ENCODE data around the gene CCDC13.
"Not testable (repeated sequence)": the region's sequence is repeated elsewhere in the genome, so short reads cannot be mapped to it uniquely, and the experiment has no call there.

DNA sequence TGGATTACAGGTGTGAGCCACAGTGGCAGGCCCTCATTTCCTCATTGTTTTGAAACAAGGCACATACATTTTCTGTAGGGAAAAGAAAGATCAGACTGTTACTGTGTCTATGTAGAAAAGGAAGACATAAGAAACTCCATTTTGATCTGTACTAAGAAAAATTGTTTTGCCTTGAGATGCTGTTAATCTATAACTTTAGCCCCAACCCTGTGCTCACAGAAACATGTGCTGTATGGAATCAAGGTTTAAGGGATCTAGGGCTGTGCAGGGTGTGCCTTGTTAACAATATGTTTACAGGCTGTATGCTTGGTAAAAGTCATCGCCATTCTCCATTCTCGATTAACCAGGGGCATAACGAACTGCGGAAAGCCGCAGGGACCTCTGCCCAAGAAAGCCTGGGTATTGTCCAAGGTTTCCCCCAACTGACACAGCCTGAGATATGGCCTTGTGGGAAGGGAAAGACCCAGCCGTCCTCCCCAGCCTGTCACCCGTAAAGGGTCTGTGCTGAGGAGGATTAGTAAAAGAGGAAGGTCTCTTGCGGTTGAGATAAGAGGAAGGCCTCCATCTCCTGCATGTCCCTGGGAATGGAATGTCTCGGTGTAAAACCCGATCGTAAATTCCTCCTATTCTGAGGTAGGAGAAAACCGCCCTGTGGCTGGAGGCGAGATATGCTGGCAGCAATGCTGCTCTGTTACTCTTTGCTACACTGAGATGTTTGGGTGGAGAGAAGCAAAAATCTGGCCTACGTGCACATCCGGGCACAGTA is 38.2 kb upstream of the CCDC13 start:
- TF ChIP-seq, protein P1, sequence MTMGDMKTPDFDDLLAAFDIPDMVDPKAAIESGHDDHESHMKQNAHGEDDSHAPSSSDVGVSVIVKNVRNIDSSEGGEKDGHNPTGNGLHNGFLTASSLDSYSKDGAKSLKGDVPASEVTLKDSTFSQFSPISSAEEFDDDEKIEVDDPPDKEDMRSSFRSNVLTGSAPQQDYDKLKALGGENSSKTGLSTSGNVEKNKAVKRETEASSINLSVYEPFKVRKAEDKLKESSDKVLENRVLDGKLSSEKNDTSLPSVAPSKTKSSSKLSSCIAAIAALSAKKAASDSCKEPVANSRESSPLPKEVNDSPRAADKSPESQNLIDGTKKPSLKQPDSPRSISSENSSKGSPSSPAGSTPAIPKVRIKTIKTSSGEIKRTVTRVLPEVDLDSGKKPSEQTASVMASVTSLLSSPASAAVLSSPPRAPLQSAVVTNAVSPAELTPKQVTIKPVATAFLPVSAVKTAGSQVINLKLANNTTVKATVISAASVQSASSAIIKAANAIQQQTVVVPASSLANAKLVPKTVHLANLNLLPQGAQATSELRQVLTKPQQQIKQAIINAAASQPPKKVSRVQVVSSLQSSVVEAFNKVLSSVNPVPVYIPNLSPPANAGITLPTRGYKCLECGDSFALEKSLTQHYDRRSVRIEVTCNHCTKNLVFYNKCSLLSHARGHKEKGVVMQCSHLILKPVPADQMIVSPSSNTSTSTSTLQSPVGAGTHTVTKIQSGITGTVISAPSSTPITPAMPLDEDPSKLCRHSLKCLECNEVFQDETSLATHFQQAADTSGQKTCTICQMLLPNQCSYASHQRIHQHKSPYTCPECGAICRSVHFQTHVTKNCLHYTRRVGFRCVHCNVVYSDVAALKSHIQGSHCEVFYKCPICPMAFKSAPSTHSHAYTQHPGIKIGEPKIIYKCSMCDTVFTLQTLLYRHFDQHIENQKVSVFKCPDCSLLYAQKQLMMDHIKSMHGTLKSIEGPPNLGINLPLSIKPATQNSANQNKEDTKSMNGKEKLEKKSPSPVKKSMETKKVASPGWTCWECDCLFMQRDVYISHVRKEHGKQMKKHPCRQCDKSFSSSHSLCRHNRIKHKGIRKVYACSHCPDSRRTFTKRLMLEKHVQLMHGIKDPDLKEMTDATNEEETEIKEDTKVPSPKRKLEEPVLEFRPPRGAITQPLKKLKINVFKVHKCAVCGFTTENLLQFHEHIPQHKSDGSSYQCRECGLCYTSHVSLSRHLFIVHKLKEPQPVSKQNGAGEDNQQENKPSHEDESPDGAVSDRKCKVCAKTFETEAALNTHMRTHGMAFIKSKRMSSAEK (CRISPR knock-in tag; IDR thresholded peaks at IDR 0.05; ENCODE audit: borderline replicate concordance), result not testable (repeated sequence)
- not testable (repeated sequence) for TF ChIP-seq TP53 (CRISPR knock-in tag; IDR thresholded peaks at IDR 0.05)
- TF ChIP-seq, protein P2, sequence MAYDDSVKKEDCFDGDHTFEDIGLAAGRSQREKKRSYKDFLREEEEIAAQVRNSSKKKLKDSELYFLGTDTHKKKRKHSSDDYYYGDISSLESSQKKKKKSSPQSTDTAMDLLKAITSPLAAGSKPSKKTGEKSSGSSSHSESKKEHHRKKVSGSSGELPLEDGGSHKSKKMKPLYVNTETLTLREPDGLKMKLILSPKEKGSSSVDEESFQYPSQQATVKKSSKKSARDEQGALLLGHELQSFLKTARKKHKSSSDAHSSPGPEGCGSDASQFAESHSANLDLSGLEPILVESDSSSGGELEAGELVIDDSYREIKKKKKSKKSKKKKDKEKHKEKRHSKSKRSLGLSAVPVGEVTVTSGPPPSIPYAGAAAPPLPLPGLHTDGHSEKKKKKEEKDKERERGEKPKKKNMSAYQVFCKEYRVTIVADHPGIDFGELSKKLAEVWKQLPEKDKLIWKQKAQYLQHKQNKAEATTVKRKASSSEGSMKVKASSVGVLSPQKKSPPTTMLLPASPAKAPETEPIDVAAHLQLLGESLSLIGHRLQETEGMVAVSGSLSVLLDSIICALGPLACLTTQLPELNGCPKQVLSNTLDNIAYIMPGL (CRISPR knock-in tag; IDR thresholded peaks at IDR 0.05), result not testable (repeated sequence)
- TF ChIP-seq, protein P3, sequence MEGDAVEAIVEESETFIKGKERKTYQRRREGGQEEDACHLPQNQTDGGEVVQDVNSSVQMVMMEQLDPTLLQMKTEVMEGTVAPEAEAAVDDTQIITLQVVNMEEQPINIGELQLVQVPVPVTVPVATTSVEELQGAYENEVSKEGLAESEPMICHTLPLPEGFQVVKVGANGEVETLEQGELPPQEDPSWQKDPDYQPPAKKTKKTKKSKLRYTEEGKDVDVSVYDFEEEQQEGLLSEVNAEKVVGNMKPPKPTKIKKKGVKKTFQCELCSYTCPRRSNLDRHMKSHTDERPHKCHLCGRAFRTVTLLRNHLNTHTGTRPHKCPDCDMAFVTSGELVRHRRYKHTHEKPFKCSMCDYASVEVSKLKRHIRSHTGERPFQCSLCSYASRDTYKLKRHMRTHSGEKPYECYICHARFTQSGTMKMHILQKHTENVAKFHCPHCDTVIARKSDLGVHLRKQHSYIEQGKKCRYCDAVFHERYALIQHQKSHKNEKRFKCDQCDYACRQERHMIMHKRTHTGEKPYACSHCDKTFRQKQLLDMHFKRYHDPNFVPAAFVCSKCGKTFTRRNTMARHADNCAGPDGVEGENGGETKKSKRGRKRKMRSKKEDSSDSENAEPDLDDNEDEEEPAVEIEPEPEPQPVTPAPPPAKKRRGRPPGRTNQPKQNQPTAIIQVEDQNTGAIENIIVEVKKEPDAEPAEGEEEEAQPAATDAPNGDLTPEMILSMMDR (IDR thresholded peaks at IDR 0.05), result not testable (repeated sequence)
- TF ChIP-seq, protein P4, sequence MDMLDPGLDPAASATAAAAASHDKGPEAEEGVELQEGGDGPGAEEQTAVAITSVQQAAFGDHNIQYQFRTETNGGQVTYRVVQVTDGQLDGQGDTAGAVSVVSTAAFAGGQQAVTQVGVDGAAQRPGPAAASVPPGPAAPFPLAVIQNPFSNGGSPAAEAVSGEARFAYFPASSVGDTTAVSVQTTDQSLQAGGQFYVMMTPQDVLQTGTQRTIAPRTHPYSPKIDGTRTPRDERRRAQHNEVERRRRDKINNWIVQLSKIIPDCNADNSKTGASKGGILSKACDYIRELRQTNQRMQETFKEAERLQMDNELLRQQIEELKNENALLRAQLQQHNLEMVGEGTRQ (CRISPR knock-in tag; IDR thresholded peaks at IDR 0.05), result not testable (repeated sequence)

Data from WTC11 (cell line).